GM23248 (cell line): ENCODE measurements around the gene CPNE4. TPM values are rescaled to one million over a fixed set of nuclear protein-coding genes. Genes with fewer than 3 reads are reported as not detected.

ENCODE experiments used
- DNase-seq: peaks from one replicate; pipeline ENCODE4 v3.0.0-alpha.2; 2015
- H2AFZ ChIP-seq: fragments of 200-600 bp; sonication (generic); 2 replicates; pipeline ENCODE4 v1.6.1; 2016; ENCODE audit warnings: antibody characterized with exemption
- H3F3A ChIP-seq: fragments of 200-600 bp; sonication (generic); 2 replicates; pipeline ENCODE4 v1.6.1; 2016; ENCODE audit warnings: mild to moderate bottlenecking, antibody characterized with exemption, mixed run types; ENCODE audit not compliant: insufficient read depth
- H3K27ac ChIP-seq: fragments of 200-600 bp; sonication (generic); 2 replicates; pipeline ENCODE4 v1.5.1; 2016; ENCODE audit warnings: mild to moderate bottlenecking
- H3K27me3 ChIP-seq: fragments of 200-600 bp; sonication (generic); replicated peaks from 2 replicates; pipeline ENCODE4 v1.6.1; 2016; ENCODE audit warnings: mild to moderate bottlenecking; ENCODE audit not compliant: insufficient read depth
- H3K36me3 ChIP-seq: fragments of 200-600 bp; sonication (generic); 2 replicates; pipeline ENCODE4 v1.6.1; 2016; ENCODE audit warnings: low read depth, mild to moderate bottlenecking
- H3K4me1 ChIP-seq: fragments of 200-600 bp; sonication (generic); 2 replicates; pipeline ENCODE4 v1.6.1; 2016; ENCODE audit warnings: mild to moderate bottlenecking; ENCODE audit not compliant: insufficient read depth
- H3K4me2 ChIP-seq: fragments of 200-600 bp; sonication (generic); one replicate; pipeline ENCODE4 v1.6.1; 2016; ENCODE audit warnings: mild to moderate bottlenecking; ENCODE audit not compliant: unreplicated experiment
- H3K4me3 ChIP-seq: fragments of 200-600 bp; sonication (generic); 2 replicates; pipeline ENCODE4 v1.5.1; 2016; ENCODE audit warnings: mild to moderate bottlenecking
- H3K79me2 ChIP-seq: fragments of 200-600 bp; sonication (generic); 2 replicates; pipeline ENCODE4 v1.6.1; 2016; ENCODE audit warnings: mild to moderate bottlenecking; ENCODE audit not compliant: insufficient read depth
- H3K9ac ChIP-seq: fragments of 200-600 bp; sonication (generic); 2 replicates; pipeline ENCODE4 v1.6.1; 2016; ENCODE audit warnings: mild to moderate bottlenecking
- H3K9me2 ChIP-seq: fragments of 200-600 bp; sonication (generic); 2 replicates; pipeline ENCODE4 v1.6.1; 2016; ENCODE audit warnings: mixed run types, mild to moderate bottlenecking, moderate library complexity; ENCODE audit not compliant: insufficient read depth
- H3K9me3 ChIP-seq: fragments of 200-600 bp; sonication (generic); one replicate; pipeline ENCODE4 v1.6.1; 2017; ENCODE audit warnings: low read depth
- H4K20me1 ChIP-seq: fragments of 200-600 bp; sonication (generic); 2 replicates; pipeline ENCODE4 v1.6.0; 2016; ENCODE audit not compliant: insufficient read depth
- EZH2 ChIP-seq: fragments of 200-600 bp; sonication (generic); IDR thresholded peaks from 2 replicates; pipeline ENCODE4 v1.6.1; 2018; ENCODE audit warnings: antibody characterized with exemption, mild to moderate bottlenecking; ENCODE audit not compliant: insufficient read depth, poor library complexity, severe bottlenecking
- EZH2phosphoT487 ChIP-seq: fragments of 200-600 bp; sonication (generic); IDR thresholded peaks from 2 replicates; pipeline ENCODE4 v1.6.1; 2018; ENCODE audit warnings: antibody characterized with exemption, moderate library complexity, mild to moderate bottlenecking, low read depth; ENCODE audit not compliant: insufficient read depth
- WGBS, 2 experiments: methylation state at CpG; one replicate each; pipeline ENCODE4 v1.1.6; 2015 to 2017; ENCODE audit warnings: low lambda C conversion rate in 2 of 2, low coverage in 1 of 2; ENCODE audit errors: missing lambda C conversion rate in 2 of 2; 5-methylcytosine and 5-hydroxymethylcytosine counted together
- in situ Hi-C: fragments of 300-500 bp; cut with MboI; formaldehyde crosslinking; loops from 2 replicates; pipeline ENCODE4 v1.15.0; 2020
- polyA plus RNA-seq: library from polyadenylated mRNA; unstranded; fragments of >200 nt; fragmentation: Nextera tagmentation; extraction: Ambion mirVana; gene quantifications from 2 replicates; pipeline ENCODE4 v1.2.1, GENCODE V29; 2016
- total RNA-seq: library from RNA; depleted of rRNA; stranded (reverse); fragments of >200 nt; shearing (Covaris generic); gene quantifications from 2 replicates; pipeline ENCODE4 v1.2.3, GENCODE V29; 2014

Gene CPNE4
- total and polyA plus RNA-seq, 2 experiments from 2014 or later = 0.11 to 0.44 TPM

DNA sequence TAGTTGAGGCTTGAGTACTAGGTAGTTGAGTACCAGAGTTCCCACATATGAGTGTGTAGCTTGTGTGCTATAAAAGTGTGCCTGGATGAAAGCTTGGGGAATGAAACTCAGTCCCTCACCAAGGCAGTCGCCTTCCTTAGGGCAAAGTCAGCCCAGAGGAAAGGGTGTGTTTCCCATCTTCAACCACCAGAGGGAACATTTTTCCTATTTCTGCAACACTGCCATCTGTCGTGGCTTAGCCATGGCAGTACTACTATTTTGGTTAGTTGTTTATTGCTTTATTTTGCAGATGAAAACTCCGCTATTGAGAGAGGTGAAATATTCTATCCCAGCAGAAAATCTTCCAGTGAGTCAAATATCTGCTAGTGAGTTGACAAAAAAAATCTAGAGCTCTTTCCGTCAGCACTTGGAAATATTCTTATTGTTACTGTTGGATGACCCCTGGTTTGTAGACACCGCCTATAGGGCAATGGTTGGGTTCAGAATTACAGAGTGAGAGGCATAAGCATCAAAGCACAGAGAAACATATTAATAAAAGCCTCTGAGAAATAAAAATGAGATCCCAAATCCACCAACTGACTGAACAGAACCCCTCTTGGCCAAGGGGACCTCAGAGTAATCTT is 239.9 kb downstream of the CPNE4 start:
- no peaks in the 10 kb centered on the region for H3K4me1 ChIP-seq
- WGBS, 2 experiments = 40 to 45% methylated on average over 5 of the region's 5 CpGs
- no peaks in the 10 kb centered on the region for H3K36me3 ChIP-seq
- peak; percentile 75 for DNase-seq
- in situ Hi-C loops = loop anchor here (10.0 kb wide), 1 partner anchor 240 kb away; the partner anchor contains the start of gene CPNE4
- TF ChIP-seq EZH2 (no peak), EZH2phosphoT487 (no peak)
- no peak overlapping the region for H2AFZ ChIP-seq
- H3K9ac ChIP-seq = no peak overlapping the region
- no peak overlapping the region for H3K27ac ChIP-seq
- H3K9me3 ChIP-seq = no peaks in the 10 kb centered on the region
- no peaks in the 10 kb centered on the region for H3K9me2 ChIP-seq
- no peaks in the 10 kb centered on the region for H3K27me3 ChIP-seq
- no peaks in the 10 kb centered on the region for H3K79me2 ChIP-seq
- H4K20me1 ChIP-seq = no peaks in the 10 kb centered on the region
- H3K4me2 ChIP-seq = no peak overlapping the region
- no peaks in the 10 kb centered on the region for H3F3A ChIP-seq
- H3K4me3 ChIP-seq = no peak overlapping the region

DNA sequence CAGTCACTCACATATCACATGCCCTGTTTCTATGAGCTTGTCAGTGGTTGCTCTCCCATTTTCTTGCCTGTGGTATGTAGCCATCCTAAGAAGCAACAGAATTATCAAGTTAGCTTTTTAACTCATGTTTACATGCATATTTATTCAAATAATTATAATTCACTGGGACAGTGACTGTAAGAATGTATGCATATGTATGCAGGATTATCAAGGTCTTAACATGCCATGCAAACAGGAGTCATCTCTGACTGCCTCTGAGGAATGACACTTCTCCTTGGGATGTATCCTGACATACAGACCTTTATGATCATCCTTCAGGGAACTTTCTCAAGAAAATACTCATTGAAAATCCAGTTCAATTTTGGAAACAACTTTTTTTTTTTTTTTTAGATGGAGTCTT is 240.9 kb downstream of the CPNE4 start:
- Histone ChIP-seq H3K9ac (no peak overlapping the region), H2AFZ (no peak overlapping the region), H3K27me3 (no peaks in the 10 kb centered on the region), H3K4me2 (no peak overlapping the region), H3K9me2 (no peaks in the 10 kb centered on the region), H3K4me1 (no peaks in the 10 kb centered on the region), H3K79me2 (no peaks in the 10 kb centered on the region), H3F3A (no peaks in the 10 kb centered on the region), H3K4me3 (no peak overlapping the region), H3K9me3 (no peaks in the 10 kb centered on the region), H4K20me1 (no peaks in the 10 kb centered on the region), H3K36me3 (no peaks in the 10 kb centered on the region), H3K27ac (no peak overlapping the region)
- TF ChIP-seq EZH2 (no peak), EZH2phosphoT487 (no peak)
- in situ Hi-C loops = loop anchor here (10.0 kb wide), 1 partner anchor 241 kb away; the partner anchor contains the start of gene CPNE4
- DNase-seq = no peak

DNA sequence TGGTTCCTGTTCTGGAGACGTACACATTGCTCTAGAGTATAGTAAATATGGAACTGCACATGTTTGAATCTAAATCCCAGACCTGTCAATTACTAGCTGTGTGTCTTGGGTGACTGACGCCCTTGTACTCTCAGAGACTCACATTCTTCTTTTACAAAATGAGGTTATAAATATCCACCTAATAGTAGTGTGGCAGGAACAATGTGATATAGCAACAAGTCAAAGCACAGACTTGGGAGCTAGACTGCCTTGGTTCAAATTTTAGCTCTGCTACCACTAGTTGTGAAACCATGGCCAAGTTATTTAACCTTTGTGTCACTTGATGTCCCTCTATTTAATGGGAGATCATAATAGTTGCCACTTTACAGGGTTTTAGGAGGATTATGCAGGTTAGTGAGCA is 245.6 kb downstream of the CPNE4 start:
- Histone ChIP-seq H2AFZ (no peak overlapping the region), H3K27ac (no peak overlapping the region), H3K4me3 (no peak overlapping the region), H3K79me2 (no peaks in the 10 kb centered on the region), H3F3A (no peaks in the 10 kb centered on the region), H3K9me2 (no peaks in the 10 kb centered on the region), H3K9ac (no peak overlapping the region), H4K20me1 (no peaks in the 10 kb centered on the region), H3K4me1 (no peaks in the 10 kb centered on the region), H3K27me3 (no peaks in the 10 kb centered on the region), H3K4me2 (no peak overlapping the region), H3K9me3 (no peaks in the 10 kb centered on the region), H3K36me3 (no peaks in the 10 kb centered on the region)
- TF ChIP-seq EZH2phosphoT487 = no peak
- TF ChIP-seq EZH2 = no peak
- in situ Hi-C loops = no loop called here
- DNase-seq = no peak
- 56 to 60% methylated on average over 2 of the region's 2 CpGs for WGBS, 2 experiments

DNA sequence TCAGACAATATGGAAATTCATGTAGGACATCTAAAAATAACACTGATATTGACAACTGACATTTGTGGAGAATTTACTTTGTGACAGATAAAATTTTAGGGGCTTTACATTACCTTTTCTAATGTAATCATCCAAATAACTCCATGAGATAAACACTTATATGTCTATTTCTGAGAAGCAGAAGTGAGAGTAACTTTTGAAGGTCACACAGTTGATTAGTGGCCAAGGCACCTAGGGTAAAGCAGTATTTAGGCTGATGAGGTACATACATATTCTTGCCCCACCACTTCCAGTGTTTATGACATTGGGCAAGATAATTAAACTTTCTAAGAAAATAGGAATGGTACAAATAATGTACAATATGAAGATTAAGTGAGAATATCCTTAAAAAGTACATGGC is 248.4 kb downstream of the CPNE4 start:
- H3K79me2 ChIP-seq = no peaks in the 10 kb centered on the region
- no peaks in the 10 kb centered on the region for H3F3A ChIP-seq
- no peak overlapping the region for H3K4me2 ChIP-seq
- H3K9ac ChIP-seq = no peak overlapping the region
- TF ChIP-seq EZH2 (no peak), EZH2phosphoT487 (no peak)
- H3K9me3 ChIP-seq = no peaks in the 10 kb centered on the region
- H4K20me1 ChIP-seq = no peaks in the 10 kb centered on the region
- no peaks in the 10 kb centered on the region for H3K36me3 ChIP-seq
- no peak for DNase-seq
- no peak overlapping the region for H3K4me3 ChIP-seq
- no peaks in the 10 kb centered on the region for H3K27me3 ChIP-seq
- H3K9me2 ChIP-seq = no peaks in the 10 kb centered on the region
- H2AFZ ChIP-seq = no peak overlapping the region
- H3K27ac ChIP-seq = no peak overlapping the region
- H3K4me1 ChIP-seq = no peaks in the 10 kb centered on the region
- in situ Hi-C loops = no loop called here

DNA sequence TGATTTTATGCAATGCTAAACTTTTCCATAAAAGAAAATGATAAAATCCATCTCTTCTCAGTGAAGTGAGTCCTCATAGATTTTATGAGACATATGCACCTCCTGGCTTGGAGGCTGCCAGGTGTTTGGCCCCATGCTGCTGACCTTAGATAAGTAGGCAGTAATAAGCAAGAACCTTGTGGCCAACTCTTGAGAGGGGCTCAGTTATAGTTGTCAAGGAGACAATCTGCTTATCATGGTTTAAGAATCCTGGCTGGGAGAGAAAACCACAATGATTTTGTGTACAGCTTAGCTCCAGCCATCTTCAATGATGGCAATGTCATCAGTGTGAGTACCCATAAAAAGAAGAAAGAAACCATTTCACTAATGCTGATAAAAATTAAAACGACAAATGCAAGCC is 252.1 kb downstream of the CPNE4 start:
- H3K36me3 ChIP-seq = no peaks in the 10 kb centered on the region
- in situ Hi-C loops = no loop called here
- WGBS, 2 experiments = 20 to 21% methylated on average over 1 of the region's 1 CpG

More for the DNA sequence above, 252.1 kb downstream of the CPNE4 start:
- Histone ChIP-seq H2AFZ (no peak overlapping the region), H3K9me3 (no peaks in the 10 kb centered on the region), H3K79me2 (no peaks in the 10 kb centered on the region), H3K9ac (no peak overlapping the region), H3F3A (no peaks in the 10 kb centered on the region), H3K4me2 (no peak overlapping the region), H3K4me3 (no peak overlapping the region), H3K4me1 (no peaks in the 10 kb centered on the region), H4K20me1 (no peaks in the 10 kb centered on the region), H3K9me2 (no peaks in the 10 kb centered on the region), H3K27ac (no peak overlapping the region), H3K27me3 (no peaks in the 10 kb centered on the region)
- TF ChIP-seq EZH2 = no peak
- no peak for DNase-seq
